ENCODE data around the gene WDR86. TPM values are rescaled to one million over a fixed set of nuclear protein-coding genes. Genes with fewer than 3 reads are reported as not detected.

The WDR86 gene
- total RNA-seq, 1 donor from 2014 or later, result 70.5 TPM

DNA sequence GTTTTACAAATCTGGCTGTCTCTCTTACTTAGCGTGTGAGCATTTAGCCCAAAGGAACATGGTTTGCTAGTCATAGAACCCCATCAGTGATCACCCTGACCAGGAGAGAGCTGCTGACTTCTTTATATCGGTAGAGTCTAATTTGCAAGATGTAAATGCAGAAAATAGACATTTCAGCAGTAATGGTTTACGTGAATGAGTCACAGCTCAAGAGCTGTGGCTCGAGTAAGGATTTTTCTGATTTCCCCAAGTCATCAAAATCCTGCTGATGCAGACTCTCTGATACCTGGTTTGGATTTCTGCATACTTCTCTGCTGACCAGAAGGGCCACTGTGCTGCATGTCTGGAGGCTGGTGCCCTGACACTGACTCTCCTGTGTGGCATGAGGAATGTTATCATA is 42.6 kb downstream of the WDR86 start:
- Mint-ChIP-seq H3K4me3 (ENCODE audit: unreplicated experiment) (no peak overlapping the region), H3K9me3 (ENCODE audit: unreplicated experiment) (peaks cover 2% of the 10 kb centered on the region), H3K4me1 (ENCODE audit: low read depth, unreplicated experiment) (peaks cover 14% of the 10 kb centered on the region), H3K36me3 (ENCODE audit: unreplicated experiment) (peaks cover 13% of the 10 kb centered on the region), H3K27me3 (ENCODE audit: unreplicated experiment) (no peaks in the 10 kb centered on the region), H3K27ac (ENCODE audit: unreplicated experiment) (no peak overlapping the region)
- TF ChIP-seq, protein P1, sequence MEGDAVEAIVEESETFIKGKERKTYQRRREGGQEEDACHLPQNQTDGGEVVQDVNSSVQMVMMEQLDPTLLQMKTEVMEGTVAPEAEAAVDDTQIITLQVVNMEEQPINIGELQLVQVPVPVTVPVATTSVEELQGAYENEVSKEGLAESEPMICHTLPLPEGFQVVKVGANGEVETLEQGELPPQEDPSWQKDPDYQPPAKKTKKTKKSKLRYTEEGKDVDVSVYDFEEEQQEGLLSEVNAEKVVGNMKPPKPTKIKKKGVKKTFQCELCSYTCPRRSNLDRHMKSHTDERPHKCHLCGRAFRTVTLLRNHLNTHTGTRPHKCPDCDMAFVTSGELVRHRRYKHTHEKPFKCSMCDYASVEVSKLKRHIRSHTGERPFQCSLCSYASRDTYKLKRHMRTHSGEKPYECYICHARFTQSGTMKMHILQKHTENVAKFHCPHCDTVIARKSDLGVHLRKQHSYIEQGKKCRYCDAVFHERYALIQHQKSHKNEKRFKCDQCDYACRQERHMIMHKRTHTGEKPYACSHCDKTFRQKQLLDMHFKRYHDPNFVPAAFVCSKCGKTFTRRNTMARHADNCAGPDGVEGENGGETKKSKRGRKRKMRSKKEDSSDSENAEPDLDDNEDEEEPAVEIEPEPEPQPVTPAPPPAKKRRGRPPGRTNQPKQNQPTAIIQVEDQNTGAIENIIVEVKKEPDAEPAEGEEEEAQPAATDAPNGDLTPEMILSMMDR (IDR thresholded peaks at IDR 0.05; ENCODE audit: partially characterized antibody, unreplicated experiment), result no peak
- no peak for DNase-seq

DNA sequence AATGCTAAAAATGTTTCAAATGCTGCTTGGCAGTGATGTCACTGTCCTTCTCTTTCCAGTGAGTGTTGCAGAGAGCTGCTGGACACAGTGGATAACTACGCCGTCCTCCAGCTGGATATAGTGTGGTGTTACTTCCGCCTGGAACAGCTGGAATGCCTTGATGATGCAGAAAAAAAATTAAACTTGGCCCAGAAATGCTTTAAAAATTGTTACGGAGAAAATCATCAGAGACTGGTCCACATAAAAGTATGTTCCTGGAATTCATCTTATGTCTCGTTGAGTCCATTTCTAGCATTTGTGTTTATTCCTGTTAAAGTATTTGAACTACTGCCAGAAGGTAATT is 43.0 kb downstream of the WDR86 start:
- Mint-ChIP-seq H3K27ac (ENCODE audit: unreplicated experiment) (no peak overlapping the region), H3K4me1 (ENCODE audit: low read depth, unreplicated experiment) (peaks cover 14% of the 10 kb centered on the region), H3K36me3 (ENCODE audit: unreplicated experiment) (peaks cover 15% of the 10 kb centered on the region), H3K4me3 (ENCODE audit: unreplicated experiment) (no peak overlapping the region), H3K27me3 (ENCODE audit: unreplicated experiment) (no peaks in the 10 kb centered on the region), H3K9me3 (ENCODE audit: unreplicated experiment) (peaks cover 2% of the 10 kb centered on the region)
- DNase-seq, result no peak
- TF ChIP-seq, protein P1 (IDR thresholded peaks at IDR 0.05; ENCODE audit: partially characterized antibody, unreplicated experiment), result no peak

DNA sequence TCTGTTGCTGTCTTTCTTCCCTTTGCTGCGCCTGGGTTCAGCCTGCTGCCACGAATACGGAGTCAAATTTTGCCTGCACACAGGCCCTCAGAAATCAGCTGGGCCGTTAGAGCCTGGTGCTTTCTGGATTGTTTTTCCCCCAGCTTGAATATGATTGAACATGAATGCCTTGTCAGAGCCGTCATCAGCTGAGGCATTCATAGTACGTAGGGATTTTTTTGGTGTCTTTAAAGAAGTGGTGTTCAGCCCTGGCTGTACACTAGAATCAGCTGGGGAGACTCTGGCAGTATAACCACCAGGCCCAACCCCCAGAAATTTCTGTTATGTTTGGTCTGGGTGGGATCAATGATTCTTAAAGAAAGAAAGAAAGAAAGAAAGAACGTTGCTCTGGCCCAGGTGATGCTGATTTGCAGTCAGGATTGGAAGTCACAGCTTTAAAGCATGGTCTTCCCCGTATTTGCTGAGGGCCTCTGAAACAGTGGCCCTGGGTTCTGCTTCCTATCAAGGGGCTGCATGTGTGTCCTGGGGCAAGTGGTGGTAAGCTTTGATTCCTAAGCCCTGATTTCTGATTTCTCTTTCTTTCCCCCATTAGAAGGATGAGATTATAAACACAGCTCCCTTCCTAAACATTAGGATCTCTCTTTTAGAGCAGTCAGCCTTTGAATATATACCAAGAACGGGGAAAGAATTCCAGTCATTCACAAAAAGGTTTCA is 43.5 kb downstream of the WDR86 start:
- TF ChIP-seq, protein P1 (IDR thresholded peaks at IDR 0.05; ENCODE audit: partially characterized antibody, unreplicated experiment), result no peak
- peaks cover 15% of the 10 kb centered on the region for H3K36me3 Mint-ChIP-seq (ENCODE audit: unreplicated experiment)
- no peaks in the 10 kb centered on the region for H3K27me3 Mint-ChIP-seq (ENCODE audit: unreplicated experiment)
- peak overlapping the region; percentile 53 for H3K4me3 Mint-ChIP-seq (ENCODE audit: unreplicated experiment)
- peaks cover 14% of the 10 kb centered on the region for H3K4me1 Mint-ChIP-seq (ENCODE audit: low read depth, unreplicated experiment)
- H3K9me3 Mint-ChIP-seq (ENCODE audit: unreplicated experiment), result peaks cover 2% of the 10 kb centered on the region
- H3K27ac Mint-ChIP-seq (ENCODE audit: unreplicated experiment), result no peak overlapping the region
- DNase-seq, result no peak

DNA sequence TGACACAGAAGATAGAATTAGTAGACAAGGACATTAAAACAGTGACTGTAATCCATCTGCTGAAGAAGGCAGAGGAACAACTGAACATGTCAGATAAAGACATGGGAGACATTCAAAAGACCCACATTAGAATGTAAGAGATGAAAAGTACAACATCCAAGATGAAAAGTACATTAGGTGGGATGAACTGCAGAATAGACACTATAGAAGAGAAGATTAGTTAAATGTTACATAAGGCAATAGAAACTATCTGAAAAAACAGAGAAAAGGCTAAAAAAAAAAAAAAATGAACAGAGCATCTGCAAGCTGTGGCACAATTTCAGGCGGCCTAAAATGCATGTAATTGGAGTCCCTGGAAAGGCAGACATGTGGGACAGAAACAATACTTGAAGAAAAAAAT is 46.7 kb downstream of the WDR86 start:
- Mint-ChIP-seq H3K4me3 (ENCODE audit: unreplicated experiment) (no peak overlapping the region), H3K9me3 (ENCODE audit: unreplicated experiment) (peaks cover 2% of the 10 kb centered on the region), H3K4me1 (ENCODE audit: low read depth, unreplicated experiment) (peaks cover 13% of the 10 kb centered on the region), H3K27me3 (ENCODE audit: unreplicated experiment) (no peaks in the 10 kb centered on the region), H3K27ac (ENCODE audit: unreplicated experiment) (no peak overlapping the region), H3K36me3 (ENCODE audit: unreplicated experiment) (peaks cover 18% of the 10 kb centered on the region)
- TF ChIP-seq, protein P1 (IDR thresholded peaks at IDR 0.05; ENCODE audit: partially characterized antibody, unreplicated experiment), result no peak
- DNase-seq, result no peak

DNA sequence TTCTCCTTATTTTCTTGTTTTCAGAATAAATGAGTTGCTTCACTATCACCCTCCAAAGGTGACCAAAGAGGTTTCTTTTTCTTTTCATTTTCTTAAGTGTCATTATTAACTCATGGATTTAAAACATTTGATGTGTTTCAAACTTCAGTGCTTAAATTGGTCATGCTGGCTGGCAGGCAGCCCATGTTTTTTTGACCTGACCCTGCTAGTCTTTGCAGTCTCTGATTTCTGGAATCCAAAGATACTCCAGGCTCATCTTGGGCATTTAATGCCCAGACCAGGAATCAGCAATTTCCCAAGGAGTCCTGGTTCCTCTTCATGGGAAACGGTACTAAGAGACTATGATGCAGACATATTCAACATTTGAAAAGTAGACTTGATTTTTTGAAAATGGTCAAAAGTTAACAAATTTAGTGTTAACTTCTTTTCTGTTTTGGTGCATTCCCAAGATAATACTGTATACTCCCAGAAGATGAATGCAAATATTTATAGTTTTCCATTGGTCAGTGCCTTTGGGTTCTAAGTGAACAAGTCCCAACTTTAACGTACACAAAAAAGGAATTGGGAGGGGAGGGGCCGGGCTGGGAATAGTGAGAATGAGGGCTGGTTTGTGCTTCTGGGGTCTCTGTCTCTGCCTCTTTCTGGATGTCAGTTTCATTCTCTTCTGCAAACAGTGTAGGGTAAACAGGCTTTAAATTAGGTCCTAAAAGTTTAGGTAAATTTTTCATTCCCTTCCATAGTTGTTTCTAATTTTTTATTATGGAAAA is 48.5 kb downstream of the WDR86 start:
- TF ChIP-seq, protein P1 (IDR thresholded peaks at IDR 0.05; ENCODE audit: partially characterized antibody, unreplicated experiment), result no peak
- H3K9me3 Mint-ChIP-seq (ENCODE audit: unreplicated experiment), result peaks cover 2% of the 10 kb centered on the region
- H3K27ac Mint-ChIP-seq (ENCODE audit: unreplicated experiment), result no peak overlapping the region
- H3K4me1 Mint-ChIP-seq (ENCODE audit: low read depth, unreplicated experiment), result peaks cover 10% of the 10 kb centered on the region
- no peak overlapping the region for H3K4me3 Mint-ChIP-seq (ENCODE audit: unreplicated experiment)
- H3K27me3 Mint-ChIP-seq (ENCODE audit: unreplicated experiment), result no peaks in the 10 kb centered on the region
- peaks cover 20% of the 10 kb centered on the region for H3K36me3 Mint-ChIP-seq (ENCODE audit: unreplicated experiment)
- no peak for DNase-seq

Measured in glutamatergic neuron (in vitro differentiated cells).